HepG2 (cell line): ENCODE data around the gene RPL35. TPM values are rescaled to one million over a fixed set of nuclear protein-coding genes. Genes with fewer than 3 reads are reported as not detected.

Experiments used
- ATAC-seq: fragments of 200-7000 bp; cut with Tn5 transposase; 3 replicates; pipeline ENCODE4 v1.9.1; 2020; ENCODE audit warnings: mild to moderate bottlenecking, moderate library complexity
- BruUV-seq: library from RNA; stranded (reverse); fragments of 400-500 nt; replicated peaks from 2 replicates; lab custom pipeline; 2021; lab: Mats Ljungman, UMichigan
- CTCF ChIA-PET: fragments of 300-600 bp; formaldehyde crosslinking; extraction: SDS; loops from one replicate; lab custom pipeline; 2021; ENCODE audit warnings: low total read pairs, inconsistent platforms, low intra/inter-chr PET ratio; lab: Yijun Ruan, JAX
- POLR2A ChIA-PET: fragments of 350-600 bp; sonication (Branson Sonifier 250); formaldehyde crosslinking; loops from one replicate; lab custom pipeline; 2020; ENCODE audit warnings: antibody characterized with exemption, inconsistent platforms; lab: Yijun Ruan, JAX
- DNase-seq: peaks from one replicate; pipeline ENCODE4 v3.0.0-alpha.2; 2015; ENCODE audit warnings: low spot score
- FAIRE-seq: peaks from 3 replicates; lab custom pipeline; 2011; peaks lifted over from hg19 to GRCh38; lab: Jason Lieb, UNC
- H2AFZ ChIP-seq: one replicate; pipeline ENCODE4 v1.6.1; 2011; ENCODE audit warnings: low read length, inconsistent platforms
- H3K27ac ChIP-seq: fragments of 300-600 bp; 3 replicates; pipeline ENCODE4 v1.8.0; 2011; ENCODE audit warnings: mixed run types, mild to moderate bottlenecking, mixed read lengths, low read length, inconsistent platforms; ENCODE audit not compliant: insufficient read depth; ENCODE audit errors: extremely low read length
- H3K27me3 ChIP-seq, 2 experiments: fragments of 200-600 bp in 1 of 2; 2 replicates in 1 of 2; 3 replicates in 1 of 2; pipeline versions ENCODE4 v1.6.0 to v1.8.0; 2011; ENCODE audit warnings: low read length in 2 of 2, mild to moderate bottlenecking in 2 of 2, moderate library complexity in 2 of 2, inconsistent platforms in 1 of 2; ENCODE audit not compliant: insufficient read depth in 2 of 2, control insufficient read depth in 1 of 2
- H3K36me3 ChIP-seq, 2 experiments: fragments of 200-600 bp in 1 of 2; replicated peaks in 1 of 2; 2 replicates in 1 of 2; 3 replicates in 1 of 2; pipeline versions ENCODE4 v1.5.1 to v1.8.0; 2011; ENCODE audit warnings: low read length in 2 of 2, inconsistent platforms in 1 of 2; ENCODE audit not compliant: insufficient read depth in 2 of 2, control insufficient read depth in 1 of 2
- H3K4me1 ChIP-seq: 2 replicates; pipeline ENCODE4 v1.5.1; 2012; ENCODE audit warnings: low read length, inconsistent platforms; ENCODE audit not compliant: insufficient read depth
- H3K4me2 ChIP-seq: 2 replicates; pipeline ENCODE4 v1.6.0; 2011; ENCODE audit warnings: low read depth, low read length, inconsistent platforms
- H3K4me3 ChIP-seq, 3 experiments: fragments of 200-600 bp in 1 of 3; sonication (generic), shearing (Covaris generic) in 1 of 3; replicated peaks in 1 of 3; 2 replicates each; pipeline ENCODE4 v1.5.1; 2011 to 2016; ENCODE audit warnings: low read length in 3 of 3, inconsistent platforms in 2 of 3, low read depth in 2 of 3, mild to moderate bottlenecking in 2 of 3, control low read depth in 1 of 3, mixed read lengths in 1 of 3; ENCODE audit not compliant: insufficient read depth in 1 of 3
- H3K79me2 ChIP-seq: one replicate; pipeline ENCODE4 v1.6.1; 2011; ENCODE audit warnings: low read length, inconsistent platforms; ENCODE audit not compliant: insufficient read depth
- H3K9ac ChIP-seq: 2 replicates; pipeline ENCODE4 v1.6.0; 2011; ENCODE audit warnings: mild to moderate bottlenecking, low read depth, low read length, inconsistent platforms; ENCODE audit not compliant: insufficient read depth
- H3K9me3 ChIP-seq: 2 replicates; pipeline ENCODE4 v1.5.1; 2012; ENCODE audit warnings: mild to moderate bottlenecking, low read length
- H4K20me1 ChIP-seq: 2 replicates; pipeline ENCODE4 v1.6.0; 2011; ENCODE audit warnings: inconsistent platforms, mild to moderate bottlenecking, low read length, moderate library complexity; ENCODE audit not compliant: insufficient read depth
- ARNT2 ChIP-seq: sonication (generic); formaldehyde crosslinking; IDR thresholded peaks from 2 replicates; pipeline ENCODE4 v1.8.0; 2022; ENCODE audit warnings: mild to moderate bottlenecking, low read depth, missing genetic modification reagents, moderate library complexity
- BORCS8-MEF2B ChIP-seq: sonication (generic); formaldehyde crosslinking; IDR thresholded peaks from 2 replicates; pipeline ENCODE4 v1.8.0; 2022; ENCODE audit warnings: mild to moderate bottlenecking, missing genetic modification reagents
- CBFB ChIP-seq: sonication (generic); formaldehyde crosslinking; IDR thresholded peaks from 2 replicates; pipeline ENCODE4 v1.4.0; 2020; ENCODE audit warnings: missing genetic modification reagents
- EZH2 ChIP-seq: conservative IDR thresholded peaks from 2 replicates; pipeline ENCODE4 v1.6.1; 2012; ENCODE audit warnings: mild to moderate bottlenecking, low read depth, low read length, moderate library complexity
- GABPB1 ChIP-seq: IDR thresholded peaks from 2 replicates; pipeline ENCODE4 v1.6.1; 2016; ENCODE audit warnings: mild to moderate bottlenecking, missing genetic modification reagents, moderate library complexity, missing compliant biosample characterization
- POLR2AphosphoS5 ChIP-seq: IDR thresholded peaks from 2 replicates; pipeline ENCODE4 v1.6.1; 2012; ENCODE audit warnings: low read depth, low read length
- RXRB ChIP-seq: IDR thresholded peaks from 2 replicates; pipeline ENCODE4 v1.6.1; 2016; ENCODE audit warnings: borderline replicate concordance, missing genetic modification reagents, missing compliant biosample characterization
- ZBTB33 ChIP-seq: sonication (generic); formaldehyde crosslinking; IDR thresholded peaks from 2 replicates; pipeline ENCODE4 v1.4.0; 2020; ENCODE audit warnings: missing genetic modification reagents
- ZBTB42 ChIP-seq: sonication (generic); formaldehyde crosslinking; IDR thresholded peaks from 2 replicates; pipeline ENCODE4 v1.5.0; 2020; ENCODE audit warnings: mild to moderate bottlenecking, missing genetic modification reagents
- ZBTB43 ChIP-seq: sonication (generic); formaldehyde crosslinking; conservative IDR thresholded peaks from 2 replicates; pipeline ENCODE4 v1.4.0; 2020; ENCODE audit warnings: missing genetic modification reagents
- ZKSCAN8 ChIP-seq: IDR thresholded peaks from 2 replicates; pipeline ENCODE4 v1.6.1; 2016; ENCODE audit warnings: borderline replicate concordance, missing genetic modification reagents, missing compliant biosample characterization
- ZNF441 ChIP-seq: sonication (generic); formaldehyde crosslinking; IDR thresholded peaks from 2 replicates; pipeline ENCODE4 v1.7.0; 2021; ENCODE audit warnings: missing genetic modification reagents, borderline replicate concordance
- ZNF484 ChIP-seq: sonication (generic); formaldehyde crosslinking; IDR thresholded peaks from 2 replicates; pipeline ENCODE4 v1.5.1; 2020; ENCODE audit warnings: mild to moderate bottlenecking, low read depth, missing genetic modification reagents, borderline replicate concordance
- ZNF547 ChIP-seq: sonication (generic); formaldehyde crosslinking; IDR thresholded peaks from 2 replicates; pipeline ENCODE4 v1.5.1; 2020; ENCODE audit warnings: mild to moderate bottlenecking, missing genetic modification reagents
- ZSCAN21 ChIP-seq: sonication (generic); formaldehyde crosslinking; IDR thresholded peaks from 2 replicates; pipeline ENCODE4 v1.8.0; 2022; ENCODE audit warnings: mild to moderate bottlenecking, missing genetic modification reagents, moderate library complexity, borderline replicate concordance
- WGBS: methylation state at CpG from one replicate; pipeline ENCODE4 v1.1.6; 2017; ENCODE audit warnings: low lambda C conversion rate; 5-methylcytosine and 5-hydroxymethylcytosine counted together
- in situ Hi-C: cut with HindIII; loops from 2 replicates; pipeline ENCODE4 v1.10.0; 2017; ENCODE audit warnings: low pct_unique_long_range_greater_than_20kb; ENCODE audit not compliant: extremely low pct_ligation_motif_present
- intact Hi-C: fragments of 100-400 bp; cut with micrococcal nuclease; formaldehyde crosslinking; loops from one replicate; pipeline ENCODE4 v1.10.0; 2022; ENCODE audit not compliant: unreplicated experiment
- polyA plus RNA-seq, 8 experiments: library from polyadenylated mRNA; depleted of rRNA in 3 of 8; stranded (reverse) in 7 of 8; unstranded in 1 of 8; fragments of >200 nt; fragmentation: Illumina TruSeq in 4 of 8; extraction: Trizol in 4 of 8; gene quantifications; 2 replicates each; pipeline versions ENCODE4 v1.2.1 to v1.2.3, GENCODE V29; 2011 to 2016; ENCODE audit warnings: low read depth in 4 of 8, missing spikeins in 1 of 8, mixed read lengths in 1 of 8; ENCODE audit not compliant: insufficient read depth in 1 of 8
- total RNA-seq, 5 experiments: library from RNA; depleted of rRNA; stranded (reverse); fragments of >200 nt; fragmentation: Illumina TruSeq; extraction: Trizol; gene quantifications; 2 replicates each; pipeline ENCODE4 v1.2.3, GENCODE V29; 2016; ENCODE audit warnings: low read depth in 1 of 5

Gene RPL35
- total and polyA plus RNA-seq, 2 of the 13 experiments (the other 11 are each of a cell fraction or from before 2014, with no cell fraction given) = 2,153 to 2,935 TPM

GRCh38 chr9:124855944-124856765, 5.6 kb downstream of the RPL35 start (continued):
- TF ChIP-seq RXRB (CRISPR knock-in tag) (no peak), ZNF484 (CRISPR knock-in tag) (no peak), ZBTB43 (no peak), BORCS8-MEF2B (0 out of 2 replicates have a peak, but pooled peaks have one; percentile 49), ZBTB42 (CRISPR knock-in tag) (0 out of 2 replicates have a peak, but pooled peaks have one; percentile 40), CBFB (CRISPR knock-in tag) (no peak), GABPB1 (CRISPR knock-in tag) (peak; percentile 15; the same call in 1 of the 2 replicates)

DNA sequence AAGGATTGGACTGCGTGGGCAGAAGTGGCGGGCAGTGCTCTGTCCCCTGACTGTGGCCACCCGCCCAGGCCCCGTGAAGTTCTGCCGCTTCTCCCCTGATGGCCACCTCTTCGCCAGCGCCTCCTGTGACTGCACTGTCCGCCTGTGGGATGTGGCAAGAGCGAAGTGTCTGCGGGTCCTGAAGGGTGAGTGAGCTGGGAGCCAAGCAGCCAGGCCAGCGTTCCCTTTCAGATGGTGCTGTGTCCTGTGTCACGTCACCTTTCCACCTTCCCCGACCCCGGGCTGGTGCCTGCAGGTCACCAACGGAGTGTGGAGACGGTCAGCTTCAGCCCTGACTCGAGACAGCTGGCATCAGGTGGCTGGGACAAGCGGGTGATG, 6.2 kb downstream of the RPL35 start:
- BruUV-seq = no TSS peak
- H3K27me3 ChIP-seq = no peaks in the 10 kb centered on the region; a peak in 1 of 5 replicates
- peaks cover 18% of the 10 kb centered on the region for H3K79me2 ChIP-seq
- no peak overlapping the region for H3K9ac ChIP-seq
- TF ChIP-seq ZKSCAN8 (CRISPR knock-in tag) = no peak
- TF ChIP-seq ARNT2 (CRISPR knock-in tag) = 0 out of 2 replicates have a peak, but pooled peaks have one; percentile 22
- TF ChIP-seq ZSCAN21 (CRISPR knock-in tag) = 0 out of 2 replicates have a peak, but pooled peaks have one; percentile 1
- TF ChIP-seq ZNF547 (CRISPR knock-in tag) = 0 out of 2 replicates have a peak, but pooled peaks have one; percentile 4
- TF ChIP-seq ZNF441 (CRISPR knock-in tag) = no peak
- no peak for TF ChIP-seq POLR2AphosphoS5
- peak; percentile 28; the same call in 1 of the 2 replicates for TF ChIP-seq ZBTB33 (CRISPR knock-in tag)
- TF ChIP-seq EZH2 = no peak
- TF ChIP-seq, all 625 proteins: peak for 4
- ATAC-seq = peak; percentile 0; the same call in 2 of the 3 replicates
- ChIA-PET CTCF (interaction anchor here (1.2 to 1.4 kb wide), 2 partner anchors 81 to 84 kb away, joined by 10 to 16 read pairs; no protein-coding TSS in a partner anchor), POLR2A (interaction anchor here (1.1 to 4.2 kb wide), 6 partner anchors 22 to 85 kb away, joined by 3 to 39 read pairs (median 3); partner anchors contain the start of genes NR6A1 and OLFML2A)
- Histone ChIP-seq H4K20me1 (peaks cover 33% of the 10 kb centered on the region), H3K9me3 (no peaks in the 10 kb centered on the region), H3K27ac (no peak overlapping the region), H3K36me3 (peaks cover 17 to 36% of the 10 kb centered on the region in 2 experiments), H2AFZ (no peak overlapping the region), H3K4me3 (no peak overlapping the region), H3K4me2 (no peak overlapping the region), H3K4me1 (peaks cover 41% of the 10 kb centered on the region)
- no peak for FAIRE-seq
- DNase-seq = no peak
- in situ Hi-C loops (no loop called here), intact Hi-C loops (no loop called here)
- 86% methylated on average over 11 of the region's 18 CpGs for WGBS
